Prostate gland (tissue), 2 donors: ENCODE measurements around the gene MB21D2.

Experiments used
- CTCF ChIP-seq, 4 experiments: fragments of 200-600 bp in 2 of 4; fragments of 450-650 bp in 2 of 4; sonication (generic) in 2 of 4; IDR thresholded peaks; 1 replicate in 3 of 4; 2 replicates in 1 of 4; pipeline ENCODE4 v1.5.1; 2016 to 2019; ENCODE audit warnings: antibody characterized with exemption in 4 of 4, mild to moderate bottlenecking in 2 of 4, moderate library complexity in 2 of 4
- POLR2A ChIP-seq: fragments of 450-650 bp; IDR thresholded peaks from one replicate; pipeline ENCODE4 v1.6.1; 2016; ENCODE audit warnings: antibody characterized with exemption, mild to moderate bottlenecking

DNA sequence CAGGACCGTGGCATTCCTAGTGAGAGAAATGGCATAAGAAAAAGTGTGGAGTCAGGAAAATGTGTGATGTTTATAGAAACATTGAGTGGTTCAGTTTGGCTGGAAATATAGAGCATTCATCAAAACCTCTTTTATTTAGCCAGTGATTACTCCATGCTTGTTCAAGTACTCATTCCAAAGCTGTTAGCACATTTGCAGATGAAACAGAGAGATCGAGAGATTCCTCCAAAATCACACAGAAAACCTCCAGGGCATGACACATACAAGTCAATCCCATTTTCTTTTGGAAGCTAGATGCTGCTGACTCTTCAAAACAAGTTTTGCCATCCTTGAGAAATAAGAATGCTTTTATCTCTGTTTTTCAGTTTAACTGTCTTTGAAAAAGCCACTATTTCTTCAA is 11.5 kb upstream of the MB21D2 start:
- TF ChIP-seq CTCF (IDR thresholded peaks at IDR 0.05) (no peak), POLR2A (no peak)
